ENCODE results near the gene SENP5.

SENP5 gene

GRCh38 chr3:196947860-196948441 is 80.2 kb downstream of the SENP5 start:
- H3K56ac ChIP-seq (ENCODE audit: low read length) = no peak overlapping the region
- no peak overlapping the region for H3K4me2 ChIP-seq (ENCODE audit: low read length)
- H3K27ac ChIP-seq (ENCODE audit: low read depth, low read length) = no peak overlapping the region
- H3K36me3 ChIP-seq (ENCODE audit: control insufficient read depth, insufficient read depth, low read length) = no peaks in the 10 kb centered on the region
- H4K5ac ChIP-seq (ENCODE audit: low read length) = no peak overlapping the region
- H2BK120ac ChIP-seq (ENCODE audit: low read depth, low read length) = no peak overlapping the region
- no peak overlapping the region for H2AK5ac ChIP-seq (ENCODE audit: low read length)
- H3K23ac ChIP-seq (ENCODE audit: low read length) = no peak overlapping the region
- H3K27me3 ChIP-seq (ENCODE audit: insufficient read depth, low read length, poor library complexity) = no peaks in the 10 kb centered on the region
- peaks cover 6% of the 10 kb centered on the region for H3K79me1 ChIP-seq (ENCODE audit: low read length)
- no peaks in the 10 kb centered on the region for H3K4me1 ChIP-seq (ENCODE audit: control insufficient read depth, low read depth, low read length)
- WGBS (ENCODE audit: extremely low coverage, insufficient coverage, low lambda C conversion rate) = no CpG with 5 or more reads among the region's 28 CpGs
- no peak overlapping the region for H4K8ac ChIP-seq (ENCODE audit: low read depth, low read length)
- no peak for DNase-seq
- no peak overlapping the region for H2BK15ac ChIP-seq (replicated peaks; ENCODE audit: low read depth)
- no peak overlapping the region for H2BK5ac ChIP-seq (ENCODE audit: low read length)
- H3K9ac ChIP-seq (ENCODE audit: low read length) = no peak overlapping the region
- H3K4ac ChIP-seq (ENCODE audit: low read depth, low read length) = no peak overlapping the region
- H3K18ac ChIP-seq (ENCODE audit: low read length) = no peak overlapping the region
- no peak overlapping the region for H3K4me3 ChIP-seq (ENCODE audit: low read length)
- H3K79me2 ChIP-seq (ENCODE audit: control insufficient read depth, insufficient read depth, low read length) = peaks cover 9% of the 10 kb centered on the region

- Histone ChIP-seq H3K18ac (ENCODE audit: low read length) (no peak overlapping the region), H2BK15ac (replicated peaks; ENCODE audit: low read depth) (no peak overlapping the region), H3K4me1 (ENCODE audit: control insufficient read depth, low read depth, low read length) (no peaks in the 10 kb centered on the region), H4K8ac (ENCODE audit: low read depth, low read length) (no peak overlapping the region), H2AK5ac (ENCODE audit: low read length) (no peak overlapping the region), H3K23ac (ENCODE audit: low read length) (no peak overlapping the region), H2BK5ac (ENCODE audit: low read length) (no peak overlapping the region), H3K27me3 (ENCODE audit: insufficient read depth, low read length, poor library complexity) (no peaks in the 10 kb centered on the region), H3K36me3 (ENCODE audit: control insufficient read depth, insufficient read depth, low read length) (no peaks in the 10 kb centered on the region), H3K9ac (ENCODE audit: low read length) (no peak overlapping the region), H3K79me2 (ENCODE audit: control insufficient read depth, insufficient read depth, low read length) (peaks cover 2% of the 10 kb centered on the region), H3K27ac (ENCODE audit: low read depth, low read length) (no peak overlapping the region), H3K4ac (ENCODE audit: low read depth, low read length) (no peak overlapping the region), H3K79me1 (ENCODE audit: low read length) (peaks cover 1% of the 10 kb centered on the region), H3K4me2 (ENCODE audit: low read length) (no peak overlapping the region), H3K4me3 (ENCODE audit: low read length) (no peak overlapping the region), H2BK120ac (ENCODE audit: low read depth, low read length) (no peak overlapping the region), H4K5ac (ENCODE audit: low read length) (no peak overlapping the region), H3K56ac (ENCODE audit: low read length) (peak overlapping the region; percentile 42)
- no CpG with 5 or more reads among the region's 22 CpGs for WGBS (ENCODE audit: extremely low coverage, insufficient coverage, low lambda C conversion rate)
- DNase-seq = peak; percentile 69
These were observed 80.9 kb downstream of the SENP5 start for GRCh38 chr3:196948442-196949284.

- Histone ChIP-seq H3K27ac (ENCODE audit: low read depth, low read length) (no peak overlapping the region), H3K4me3 (ENCODE audit: low read length) (no peak overlapping the region), H2BK15ac (replicated peaks; ENCODE audit: low read depth) (no peak overlapping the region), H3K27me3 (ENCODE audit: insufficient read depth, low read length, poor library complexity) (no peaks in the 10 kb centered on the region), H3K18ac (ENCODE audit: low read length) (no peak overlapping the region), H3K9ac (ENCODE audit: low read length) (no peak overlapping the region), H2BK120ac (ENCODE audit: low read depth, low read length) (no peak overlapping the region), H2AK5ac (ENCODE audit: low read length) (no peak overlapping the region), H3K23ac (ENCODE audit: low read length) (no peak overlapping the region), H3K79me2 (ENCODE audit: control insufficient read depth, insufficient read depth, low read length) (no peaks in the 10 kb centered on the region), H3K79me1 (ENCODE audit: low read length) (no peaks in the 10 kb centered on the region), H3K4ac (ENCODE audit: low read depth, low read length) (no peak overlapping the region), H3K4me1 (ENCODE audit: control insufficient read depth, low read depth, low read length) (no peaks in the 10 kb centered on the region), H2BK5ac (ENCODE audit: low read length) (no peak overlapping the region), H3K56ac (ENCODE audit: low read length) (no peak overlapping the region), H4K8ac (ENCODE audit: low read depth, low read length) (no peak overlapping the region), H3K4me2 (ENCODE audit: low read length) (no peak overlapping the region), H4K5ac (ENCODE audit: low read length) (no peak overlapping the region), H3K36me3 (ENCODE audit: control insufficient read depth, insufficient read depth, low read length) (no peaks in the 10 kb centered on the region)
- DNase-seq = no peak
- no CpG with 5 or more reads among the region's 6 CpGs for WGBS (ENCODE audit: extremely low coverage, insufficient coverage, low lambda C conversion rate)
These were observed 81.5 kb downstream of the SENP5 start for GRCh38 chr3:196949285-196949619.

GRCh38 chr3:196949750-196950149 is 82.0 kb downstream of the SENP5 start:
- no peak overlapping the region for H3K23ac ChIP-seq (ENCODE audit: low read length)
- no peaks in the 10 kb centered on the region for H3K27me3 ChIP-seq (ENCODE audit: insufficient read depth, low read length, poor library complexity)
- WGBS (ENCODE audit: extremely low coverage, insufficient coverage, low lambda C conversion rate) = no CpG with 5 or more reads among the region's 6 CpGs
- H2BK5ac ChIP-seq (ENCODE audit: low read length) = no peak overlapping the region
- H3K4me3 ChIP-seq (ENCODE audit: low read length) = no peak overlapping the region
- no peaks in the 10 kb centered on the region for H3K36me3 ChIP-seq (ENCODE audit: control insufficient read depth, insufficient read depth, low read length)
- no peaks in the 10 kb centered on the region for H3K79me1 ChIP-seq (ENCODE audit: low read length)
- no peak for DNase-seq
- no peak overlapping the region for H3K4ac ChIP-seq (ENCODE audit: low read depth, low read length)
- no peak overlapping the region for H3K9ac ChIP-seq (ENCODE audit: low read length)
- no peak overlapping the region for H3K18ac ChIP-seq (ENCODE audit: low read length)
- H4K5ac ChIP-seq (ENCODE audit: low read length) = no peak overlapping the region
- H2BK15ac ChIP-seq (replicated peaks; ENCODE audit: low read depth) = no peak overlapping the region
- no peak overlapping the region for H3K56ac ChIP-seq (ENCODE audit: low read length)
- H3K27ac ChIP-seq (ENCODE audit: low read depth, low read length) = no peak overlapping the region
- no peak overlapping the region for H2BK120ac ChIP-seq (ENCODE audit: low read depth, low read length)
- no peak overlapping the region for H3K4me2 ChIP-seq (ENCODE audit: low read length)
- H2AK5ac ChIP-seq (ENCODE audit: low read length) = no peak overlapping the region
- H3K4me1 ChIP-seq (ENCODE audit: control insufficient read depth, low read depth, low read length) = no peaks in the 10 kb centered on the region
- no peaks in the 10 kb centered on the region for H3K79me2 ChIP-seq (ENCODE audit: control insufficient read depth, insufficient read depth, low read length)
- H4K8ac ChIP-seq (ENCODE audit: low read depth, low read length) = no peak overlapping the region

GRCh38 chr3:196951371-196951770 is 83.7 kb downstream of the SENP5 start:
- Histone ChIP-seq H3K36me3 (ENCODE audit: control insufficient read depth, insufficient read depth, low read length) (no peaks in the 10 kb centered on the region), H3K79me2 (ENCODE audit: control insufficient read depth, insufficient read depth, low read length) (no peaks in the 10 kb centered on the region), H3K56ac (ENCODE audit: low read length) (no peak overlapping the region)

More at GRCh38 chr3:196951371-196951770, 83.7 kb downstream of the SENP5 start:
- H2BK15ac ChIP-seq (replicated peaks; ENCODE audit: low read depth) = no peak overlapping the region
- H3K18ac ChIP-seq (ENCODE audit: low read length) = no peak overlapping the region
- no peak overlapping the region for H3K23ac ChIP-seq (ENCODE audit: low read length)
- no peak overlapping the region for H2BK120ac ChIP-seq (ENCODE audit: low read depth, low read length)
- no CpG with 5 or more reads among the region's 3 CpGs for WGBS (ENCODE audit: extremely low coverage, insufficient coverage, low lambda C conversion rate)
- no peaks in the 10 kb centered on the region for H3K79me1 ChIP-seq (ENCODE audit: low read length)
- DNase-seq = no peak
- H3K4me1 ChIP-seq (ENCODE audit: control insufficient read depth, low read depth, low read length) = no peaks in the 10 kb centered on the region
- no peak overlapping the region for H4K5ac ChIP-seq (ENCODE audit: low read length)
- no peak overlapping the region for H3K27ac ChIP-seq (ENCODE audit: low read depth, low read length)
- no peaks in the 10 kb centered on the region for H3K27me3 ChIP-seq (ENCODE audit: insufficient read depth, low read length, poor library complexity)
- no peak overlapping the region for H2BK5ac ChIP-seq (ENCODE audit: low read length)
- no peak overlapping the region for H4K8ac ChIP-seq (ENCODE audit: low read depth, low read length)
- H3K4me2 ChIP-seq (ENCODE audit: low read length) = no peak overlapping the region
- H3K4ac ChIP-seq (ENCODE audit: low read depth, low read length) = no peak overlapping the region
- no peak overlapping the region for H2AK5ac ChIP-seq (ENCODE audit: low read length)
- no peak overlapping the region for H3K4me3 ChIP-seq (ENCODE audit: low read length)
- no peak overlapping the region for H3K9ac ChIP-seq (ENCODE audit: low read length)
